NCI-H460 (cell line): ENCODE measurements around the gene UCHL5. TPM values are rescaled to one million over a fixed set of nuclear protein-coding genes. Genes with fewer than 3 reads are reported as not detected.

Source experiments
- DNase-seq: peaks from one replicate; pipeline ENCODE4 v3.0.0-alpha.2; 2016; ENCODE audit warnings: low read depth; ENCODE audit errors: extremely low read depth
- small RNA-seq, 2 experiments: library from RNA; depleted of rRNA; stranded (forward); fragments of <200 nt; gene quantifications; one replicate each; pipeline ENCODE3, GENCODE V24; 2014
- total RNA-seq: library from RNA; depleted of rRNA; stranded (reverse); fragments of >200 nt; shearing (Covaris generic); gene quantifications from 2 replicates; pipeline ENCODE4 v1.2.3, GENCODE V29; 2014; rRNA removed

Gene UCHL5
- total RNA-seq, 1 experiment from 2014 or later, result 93.7 TPM

- no peak for DNase-seq
Observed at GRCh38 chr1:192973202-192973601, 86.0 kb downstream of the UCHL5 start.

- DNase-seq, result no peak
Observed at GRCh38 chr1:192969091-192969490, 90.1 kb downstream of the UCHL5 start.

GRCh38 chr1:192968323-192968722 lies 90.8 kb downstream of the UCHL5 start:
- no peak for DNase-seq

DNA sequence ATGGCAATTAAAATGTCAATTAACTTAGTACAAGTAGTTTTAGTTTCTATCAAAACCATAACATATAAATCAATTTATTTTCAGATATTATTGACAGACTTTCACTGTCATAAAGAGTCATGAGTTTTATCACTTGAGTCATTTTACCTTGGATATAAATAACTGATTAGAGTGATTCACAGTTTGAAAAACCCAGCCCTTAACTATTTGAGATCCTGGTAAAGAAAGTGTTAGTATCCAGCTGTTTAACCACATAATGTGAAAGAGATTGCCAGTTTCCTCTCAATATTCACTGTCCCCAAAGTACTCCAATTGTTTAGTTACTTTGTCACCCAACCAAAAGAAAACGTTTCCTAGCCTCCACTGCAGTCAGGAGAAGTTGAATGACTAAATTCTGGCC lies 91.3 kb downstream of the UCHL5 start:
- no peak for DNase-seq

GRCh38 chr1:192967211-192967877 lies 91.8 kb downstream of the UCHL5 start:
- DNase-seq, result no peak

- no peak for DNase-seq
Observed at GRCh38 chr1:192966073-192966472, 93.1 kb downstream of the UCHL5 start.

- DNase-seq, result no peak
Observed at GRCh38 chr1:192962901-192963300, 96.3 kb downstream of the UCHL5 start.

Small RNA genes within 50 kb of the gene (small RNA-seq; reads per million reads assigned to genes)
- gene SCARNA18B, result 0 to 0.18 reads per million in 2 experiments

Other genes starting within 250 kb of the UCHL5 start
- gene RO60, start 252 bp upstream of the UCHL5 start, total RNA-seq, result 229 and 239 TPM in 2 replicates
- gene GLRX2, start 46.1 kb upstream of the UCHL5 start, total RNA-seq, result 65.5 and 80.0 TPM in 2 replicates
- gene CDC73, start 62.7 kb upstream of the UCHL5 start, total RNA-seq, result 33.8 and 42.8 TPM in 2 replicates
- not detected in 2 replicates for gene B3GALT2, start 127.3 kb upstream of the UCHL5 start, total RNA-seq